NT2/D1 (cell line): Measurements from ENCODE around the gene DEDD2.

ENCODE experiments used
- DNase-seq: peaks from one replicate; pipeline ENCODE4 v3.0.0-alpha.2; 2011; ENCODE audit warnings: low read depth, low spot score
- H3K27me3 ChIP-seq: 2 replicates; pipeline ENCODE4 v1.6.0; 2011; ENCODE audit warnings: mild to moderate bottlenecking; ENCODE audit not compliant: insufficient read length, insufficient read depth
- H3K36me3 ChIP-seq: 2 replicates; pipeline ENCODE4 v1.6.1; 2011; ENCODE audit warnings: mild to moderate bottlenecking, low read length, mixed read lengths; ENCODE audit not compliant: insufficient read depth, insufficient read length
- H3K4me1 ChIP-seq: 2 replicates; pipeline ENCODE4 v1.5.1; 2011; ENCODE audit not compliant: insufficient read depth, insufficient read length
- H3K4me3 ChIP-seq: 2 replicates; pipeline ENCODE4 v1.5.1; 2011; ENCODE audit warnings: low read depth; ENCODE audit not compliant: insufficient read length
- H3K9ac ChIP-seq: 2 replicates; pipeline ENCODE4 v1.6.0; 2011; ENCODE audit warnings: low read depth; ENCODE audit not compliant: insufficient read length
- H3K9me3 ChIP-seq: 2 replicates; pipeline ENCODE4 v1.5.1; 2011; ENCODE audit warnings: mild to moderate bottlenecking, low read length; ENCODE audit not compliant: insufficient read depth
- SUZ12 ChIP-seq: IDR thresholded peaks from 2 replicates; pipeline ENCODE4 v1.6.1; 2011; ENCODE audit not compliant: insufficient read length, insufficient read depth; ENCODE audit errors: extremely low read depth
- YY1 ChIP-seq: IDR thresholded peaks from 2 replicates; pipeline ENCODE4 v1.6.1; 2011; ENCODE audit not compliant: insufficient read length, insufficient read depth
- ZNF274 ChIP-seq: IDR thresholded peaks from 2 replicates; pipeline ENCODE4 v1.6.1; 2011; ENCODE audit warnings: mild to moderate bottlenecking, low read depth, low read length

The DEDD2 gene

DNA sequence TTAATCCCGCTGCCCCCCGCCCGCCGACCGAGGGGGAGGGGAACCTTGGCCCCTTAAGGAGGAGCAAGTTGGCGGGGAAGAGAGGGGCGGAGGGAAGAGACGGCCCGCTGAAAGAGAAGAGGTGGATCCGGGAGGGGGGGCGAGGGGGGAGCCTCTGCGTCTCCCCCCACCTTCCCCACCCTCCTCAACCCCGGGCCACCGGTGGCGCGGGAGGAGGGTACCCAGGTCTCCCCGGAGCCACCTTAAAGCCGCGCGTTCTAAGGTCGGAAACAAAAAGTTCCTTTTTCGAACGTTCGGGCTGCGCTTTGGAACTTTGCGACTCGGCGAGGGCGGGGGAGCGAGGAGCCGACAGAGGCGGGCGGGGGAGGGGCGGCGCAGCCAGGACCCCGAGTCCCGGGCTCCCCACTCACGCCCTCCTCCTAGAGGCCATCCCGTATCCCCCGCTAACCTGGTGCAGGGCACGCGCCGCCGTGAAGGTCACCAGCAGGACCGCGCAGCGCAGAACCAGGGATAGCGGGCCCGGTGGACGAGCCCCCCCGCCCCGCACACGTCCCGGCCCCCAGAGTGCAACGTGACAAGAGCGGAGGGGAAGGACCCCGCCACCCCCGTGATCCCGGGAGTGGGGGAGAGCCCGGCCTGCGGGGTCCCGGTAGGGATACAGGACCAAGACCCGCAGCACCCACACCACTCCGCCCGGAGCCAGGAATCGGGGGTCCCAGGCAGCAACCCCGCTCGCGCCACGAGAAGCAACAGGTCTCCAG is 36.8 kb upstream of the DEDD2 start:
- no peaks in the 10 kb centered on the region for H3K9me3 ChIP-seq
- H3K4me3 ChIP-seq = peak overlapping the region; percentile 91
- no peak for TF ChIP-seq SUZ12
- TF ChIP-seq ZNF274 = no peak
- peak overlapping the region; percentile 96 for H3K9ac ChIP-seq
- H3K27me3 ChIP-seq = peaks cover 11% of the 10 kb centered on the region
- DNase-seq = no peak
- peaks cover 21% of the 10 kb centered on the region for H3K4me1 ChIP-seq
- peaks cover 23% of the 10 kb centered on the region for H3K36me3 ChIP-seq

DNA sequence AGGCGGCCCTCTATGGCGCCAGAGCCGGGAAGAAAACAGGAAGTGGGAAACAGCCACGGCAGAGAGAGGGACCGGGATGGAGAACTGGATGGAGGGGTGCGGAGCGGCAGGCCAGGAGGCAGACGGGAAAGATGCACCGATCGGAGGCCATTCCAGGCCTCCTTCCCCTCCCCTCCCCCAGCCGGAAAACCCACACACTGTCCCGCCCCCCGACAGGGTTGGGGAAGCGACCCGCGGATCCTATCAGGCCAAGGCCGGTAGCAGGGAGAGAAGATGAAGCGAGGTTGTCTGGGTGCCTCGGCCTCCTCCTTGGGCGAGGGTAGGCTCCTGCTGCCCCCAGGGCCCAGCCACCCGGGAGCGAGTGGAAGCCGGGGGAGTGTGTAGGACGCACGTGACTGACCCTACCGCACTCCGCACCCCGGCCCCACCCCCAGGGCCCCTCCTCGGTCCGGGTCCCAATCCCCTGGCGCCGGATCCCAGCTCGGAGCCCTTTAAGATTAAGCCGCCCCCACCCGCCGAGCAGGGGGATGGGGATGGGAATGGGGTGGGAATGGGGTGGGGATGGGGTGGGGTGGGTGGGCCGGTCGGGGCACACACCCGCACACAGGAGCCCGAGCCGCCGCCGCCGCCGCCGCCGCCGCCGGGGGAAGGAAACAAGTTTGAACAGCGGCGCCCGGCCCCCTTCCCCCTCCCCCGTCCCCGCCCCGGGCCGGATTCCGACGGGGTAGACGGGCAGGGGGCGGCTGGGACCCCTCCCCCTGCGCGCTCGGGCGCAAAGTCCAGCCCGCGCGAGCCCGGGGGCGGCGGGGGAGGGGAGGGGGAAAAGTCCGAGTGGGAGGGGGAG is 36.0 kb upstream of the DEDD2 start:
- peaks cover 31% of the 10 kb centered on the region for H3K36me3 ChIP-seq
- H3K4me3 ChIP-seq = peak overlapping the region; percentile 75
- peak overlapping the region; percentile 92 for H3K9ac ChIP-seq
- H3K9me3 ChIP-seq = no peaks in the 10 kb centered on the region
- no peak for DNase-seq
- H3K27me3 ChIP-seq = peaks cover 11% of the 10 kb centered on the region
- peaks cover 27% of the 10 kb centered on the region for H3K4me1 ChIP-seq
- no peak for TF ChIP-seq SUZ12
- TF ChIP-seq YY1 = no peak

DNA sequence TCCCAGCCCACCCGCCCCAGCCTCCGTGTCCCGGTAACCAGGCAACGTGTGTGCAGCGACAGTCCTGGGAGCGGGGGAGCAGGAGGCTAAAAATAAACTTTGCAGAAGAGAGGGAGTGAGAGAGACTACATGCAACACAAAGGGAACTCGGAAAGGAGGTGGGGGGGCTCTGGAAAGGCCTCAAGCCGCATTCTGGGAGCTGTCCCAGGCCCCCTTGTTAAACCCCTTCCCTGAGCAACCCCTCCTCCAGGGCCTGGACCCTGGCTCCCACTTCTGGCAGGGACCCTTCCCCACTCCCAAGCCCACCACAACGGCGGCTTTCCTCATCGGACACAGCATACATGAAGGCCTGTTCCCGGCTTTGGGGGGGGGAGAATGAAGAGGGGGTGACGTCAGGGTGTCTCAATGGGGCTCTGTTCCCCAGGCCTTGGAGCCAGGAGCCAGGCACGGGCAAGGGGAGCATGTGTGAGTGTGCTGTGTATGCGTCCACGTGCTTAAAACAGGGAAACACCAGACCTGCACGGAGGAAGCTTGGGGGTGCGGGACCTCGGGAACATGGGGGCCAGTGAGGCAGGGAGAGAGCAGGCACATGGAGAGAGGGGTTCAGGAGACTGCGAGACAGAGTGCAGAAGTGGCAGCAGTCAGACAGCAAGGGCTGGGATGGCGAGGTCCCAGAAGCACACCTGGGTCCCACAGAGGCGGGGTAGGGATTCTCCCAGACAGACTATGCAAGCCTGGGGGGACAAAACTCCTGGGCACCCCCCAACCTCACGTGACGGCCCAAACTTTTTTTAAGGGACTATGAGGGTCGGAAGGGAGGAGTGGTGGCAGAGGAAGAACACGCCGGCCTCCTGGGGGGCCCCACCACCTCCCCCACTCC is 35.1 kb upstream of the DEDD2 start:
- Histone ChIP-seq H3K9ac (peak overlapping the region; percentile 92), H3K4me1 (peaks cover 27% of the 10 kb centered on the region), H3K4me3 (peak overlapping the region; percentile 75), H3K36me3 (peaks cover 33% of the 10 kb centered on the region), H3K27me3 (peaks cover 11% of the 10 kb centered on the region), H3K9me3 (no peaks in the 10 kb centered on the region)
- TF ChIP-seq YY1 = no peak
- TF ChIP-seq ZNF274 = no peak
- TF ChIP-seq SUZ12 = no peak
- DNase-seq = no peak

DNA sequence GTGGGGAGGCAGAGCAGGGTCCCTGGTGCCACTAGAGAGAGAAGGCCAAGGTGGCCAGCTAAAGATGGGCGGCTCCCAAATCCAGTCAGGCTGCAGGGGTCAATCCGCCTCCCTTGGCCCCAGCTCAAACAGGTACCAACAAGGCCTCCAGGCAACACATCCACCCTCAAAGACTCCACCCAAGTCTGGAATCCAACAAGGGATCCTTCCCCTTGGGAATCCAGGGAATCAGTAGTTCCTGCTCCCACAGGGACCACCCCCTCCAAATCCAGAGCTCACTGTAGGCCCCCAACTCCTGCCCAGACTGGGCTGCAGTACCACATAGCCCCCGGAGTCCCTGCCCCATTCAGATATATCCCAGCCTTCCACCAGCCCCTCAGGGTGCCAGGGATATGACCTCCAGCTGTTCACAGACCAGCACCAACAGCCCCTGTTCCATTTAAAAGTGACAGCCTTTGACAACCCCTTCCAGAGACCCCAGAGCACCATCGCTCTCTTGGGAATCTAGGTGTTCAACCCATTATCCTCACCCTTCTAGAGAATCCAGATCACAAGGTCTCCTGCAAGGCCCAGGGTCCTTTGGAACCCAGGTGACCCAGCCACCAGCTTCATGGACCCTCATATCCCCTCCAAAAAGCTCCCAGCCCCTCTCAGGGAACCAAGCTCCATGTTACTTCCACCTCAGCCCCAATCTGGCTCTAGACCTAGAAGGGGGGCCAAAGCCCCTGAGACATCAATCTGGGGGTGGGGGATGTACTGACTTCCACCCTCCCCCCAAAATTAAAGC is 34.3 kb upstream of the DEDD2 start:
- DNase-seq = no peak
- Histone ChIP-seq H3K27me3 (peaks cover 6% of the 10 kb centered on the region), H3K4me3 (peak overlapping the region; percentile 1), H3K9ac (peak overlapping the region; percentile 50), H3K36me3 (peaks cover 37% of the 10 kb centered on the region), H3K9me3 (no peaks in the 10 kb centered on the region), H3K4me1 (peaks cover 27% of the 10 kb centered on the region)
- TF ChIP-seq YY1 = no peak

DNA sequence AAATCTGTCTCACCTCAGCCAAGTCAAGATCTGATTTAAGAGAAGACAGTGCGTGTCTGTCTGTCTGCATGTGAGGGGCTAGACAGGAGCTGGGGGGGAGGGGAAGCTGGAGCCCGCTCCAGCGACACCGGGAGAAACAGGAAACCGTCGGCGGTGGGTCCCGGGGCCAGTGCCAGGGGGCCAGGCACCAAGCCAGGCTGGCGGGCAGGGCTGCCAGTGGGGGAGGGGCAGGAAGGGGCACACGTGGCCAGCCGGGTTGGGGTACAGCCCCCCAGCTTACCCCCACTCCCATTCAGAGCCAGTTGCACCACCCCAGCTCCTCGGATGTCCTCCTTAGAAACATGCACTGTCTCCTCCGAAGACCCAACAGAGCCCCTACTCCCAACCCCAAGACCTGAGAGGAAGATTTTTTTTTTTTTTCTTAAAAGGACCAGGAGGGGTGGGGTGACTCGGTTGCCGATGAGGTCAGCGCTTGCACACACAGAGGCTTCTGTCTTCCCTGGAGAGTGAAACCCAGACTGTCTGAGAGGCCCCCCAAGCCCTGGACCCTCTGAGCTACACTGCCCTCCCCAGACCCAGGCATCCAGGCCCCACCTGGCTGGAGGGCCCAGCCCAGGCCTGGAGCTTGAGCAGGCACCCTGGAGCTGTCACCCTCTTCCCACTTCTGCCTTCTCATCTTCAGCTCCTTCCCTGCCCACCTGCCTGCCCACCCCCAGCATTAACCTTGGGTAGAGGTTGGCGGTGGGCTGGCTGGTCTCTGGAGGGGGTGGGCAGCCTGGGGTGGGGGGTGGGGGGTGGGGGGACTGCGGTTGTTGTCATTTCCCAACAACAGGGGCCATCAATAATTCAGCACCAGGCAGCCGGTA is 33.4 kb upstream of the DEDD2 start:
- Histone ChIP-seq H3K4me3 (no peak overlapping the region), H3K4me1 (peaks cover 27% of the 10 kb centered on the region), H3K9ac (peak overlapping the region; percentile 32), H3K27me3 (no peaks in the 10 kb centered on the region), H3K36me3 (peaks cover 43% of the 10 kb centered on the region), H3K9me3 (no peaks in the 10 kb centered on the region)
- TF ChIP-seq YY1 (no peak), ZNF274 (no peak), SUZ12 (no peak)
- no peak for DNase-seq

DNA sequence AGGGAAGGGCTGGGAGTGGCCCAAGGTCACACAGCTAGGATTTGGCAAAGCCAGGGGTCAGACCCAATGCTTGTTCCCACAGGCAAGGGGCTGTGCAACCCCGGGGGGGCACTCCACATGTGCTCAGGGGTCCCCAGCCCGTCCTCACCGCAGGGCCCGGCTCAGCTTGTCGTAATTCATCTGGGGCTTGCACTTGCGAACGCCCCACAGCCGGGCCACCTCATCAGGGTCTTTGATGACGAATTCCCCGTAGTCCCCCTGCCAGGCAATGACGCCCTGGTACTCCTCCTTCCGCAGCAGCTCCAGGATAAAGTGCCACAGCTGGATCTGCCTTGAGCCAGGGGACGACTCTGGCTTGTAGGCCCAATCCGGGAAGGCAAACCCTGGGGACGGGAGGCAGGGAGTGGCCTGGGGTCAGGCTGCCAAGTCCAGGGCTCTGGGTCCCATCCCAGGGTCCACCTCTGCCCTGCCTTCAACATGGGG is 32.7 kb upstream of the DEDD2 start:
- H3K4me1 ChIP-seq = peaks cover 27% of the 10 kb centered on the region
- no peak overlapping the region for H3K4me3 ChIP-seq
- no peaks in the 10 kb centered on the region for H3K27me3 ChIP-seq
- H3K36me3 ChIP-seq = peaks cover 43% of the 10 kb centered on the region
- TF ChIP-seq ZNF274 (no peak), SUZ12 (no peak), YY1 (no peak)
- no peaks in the 10 kb centered on the region for H3K9me3 ChIP-seq
- DNase-seq = no peak
- peak overlapping the region; percentile 32 for H3K9ac ChIP-seq
